ENCODE measurements around the gene TCHHL1. TPM values are rescaled to one million over a fixed set of nuclear protein-coding genes. Genes with fewer than 3 reads are reported as not detected.

Gene TCHHL1
- total and polyA plus RNA-seq, 9 of the 15 experiments (the other 6 are each of a cell fraction or from before 2014, with no cell fraction given): not detected

DNA sequence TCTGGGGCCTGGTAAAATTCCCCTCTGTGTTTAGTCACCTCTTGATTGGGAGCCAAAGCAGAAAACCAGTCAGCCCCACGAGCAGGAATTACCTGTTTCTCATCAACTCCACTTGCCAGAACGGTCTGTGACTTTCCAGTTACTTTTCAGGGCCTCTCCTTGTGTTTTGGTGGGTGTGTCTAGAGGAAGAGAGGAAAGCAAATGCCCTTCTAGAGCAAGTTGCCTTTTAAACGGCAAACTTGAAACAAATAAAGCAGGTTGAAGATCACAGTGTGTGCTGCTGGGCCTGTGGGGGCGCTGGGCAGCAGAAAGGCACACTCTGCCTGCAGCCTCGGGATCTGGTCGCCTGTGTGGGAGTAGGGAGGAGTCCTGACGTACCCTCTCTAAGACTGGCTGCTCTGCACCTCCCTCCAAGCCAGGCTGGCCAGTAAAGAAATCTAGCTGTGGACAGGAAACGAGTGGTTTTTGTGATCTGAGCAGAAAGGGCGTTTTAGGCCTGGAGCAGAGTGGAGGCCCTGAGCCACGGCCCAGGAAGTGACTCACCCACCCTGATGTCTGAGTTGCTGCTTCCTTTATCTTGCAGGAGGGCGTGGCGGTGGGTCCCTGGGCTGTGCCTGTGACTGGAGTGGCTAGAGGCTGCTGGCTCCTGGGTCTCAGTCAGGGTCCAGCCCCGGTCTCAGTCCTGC, 41.0 kb downstream of the TCHHL1 start (continued):
- TF ChIP-seq, protein P1, sequence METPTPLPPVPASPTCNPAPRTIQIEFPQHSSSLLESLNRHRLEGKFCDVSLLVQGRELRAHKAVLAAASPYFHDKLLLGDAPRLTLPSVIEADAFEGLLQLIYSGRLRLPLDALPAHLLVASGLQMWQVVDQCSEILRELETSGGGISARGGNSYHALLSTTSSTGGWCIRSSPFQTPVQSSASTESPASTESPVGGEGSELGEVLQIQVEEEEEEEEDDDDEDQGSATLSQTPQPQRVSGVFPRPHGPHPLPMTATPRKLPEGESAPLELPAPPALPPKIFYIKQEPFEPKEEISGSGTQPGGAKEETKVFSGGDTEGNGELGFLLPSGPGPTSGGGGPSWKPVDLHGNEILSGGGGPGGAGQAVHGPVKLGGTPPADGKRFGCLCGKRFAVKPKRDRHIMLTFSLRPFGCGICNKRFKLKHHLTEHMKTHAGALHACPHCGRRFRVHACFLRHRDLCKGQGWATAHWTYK (CRISPR knock-in tag; IDR thresholded peaks at IDR 0.05): 0 out of 2 replicates have a peak, but pooled peaks have one; percentile 66
- TF ChIP-seq ILK (tag; IDR thresholded peaks at IDR 0.05; ENCODE audit: borderline replicate concordance, low read depth) (no peak), ZNF408 (CRISPR knock-in tag; IDR thresholded peaks at IDR 0.05; ENCODE audit: low read depth) (no peak), HDAC6 (IDR thresholded peaks at IDR 0.05; ENCODE audit: low read depth, low read length) (no peak), ZNF24 (IDR thresholded peaks at IDR 0.05) (peak; percentile 23; the same call in 1 of the 2 replicates), SIRT6 (IDR thresholded peaks at IDR 0.05; ENCODE audit: low read depth, low read length) (no peak), RBM22 (IDR thresholded peaks at IDR 0.05; ENCODE audit: low read depth, low read length, poor library complexity, severe bottlenecking) (no peak), THRAP3 (IDR thresholded peaks at IDR 0.05; ENCODE audit: borderline replicate concordance) (no peak), HNRNPL (IDR thresholded peaks at IDR 0.05; ENCODE audit: low read depth, low read length) (no peak; the same call in 1 of the 2 replicates), FOXK2 (conservative IDR thresholded peaks at IDR 0.05 in 1 of 2, IDR thresholded peaks at IDR 0.05 in 1 of 2; ENCODE audit: low read depth in 2 of 2) (peak; percentile 7 to 59; a peak in 3 of 4 replicates), ETS2 (tag; IDR thresholded peaks at IDR 0.05; ENCODE audit: borderline replicate concordance, poor library complexity, severe bottlenecking) (no peak), ZKSCAN1 (IDR thresholded peaks at IDR 0.05; ENCODE audit: low read depth, low read length) (peak; percentile 64), ZFP36 (IDR thresholded peaks at IDR 0.05; ENCODE audit: low read depth, low read length, partially characterized antibody) (peak; percentile 45), ZNF764 (CRISPR knock-in tag; IDR thresholded peaks at IDR 0.05; ENCODE audit: low read depth) (no peak), FOXJ2 (tag; IDR thresholded peaks at IDR 0.05) (no peak; the same call in 1 of the 2 replicates), KAT7 (CRISPR knock-in tag; IDR thresholded peaks at IDR 0.05; ENCODE audit: borderline replicate concordance) (no peak), ZNF589 (CRISPR knock-in tag; IDR thresholded peaks at IDR 0.05; ENCODE audit: low read depth) (peak; percentile 63), ZSCAN32 (CRISPR knock-in tag; IDR thresholded peaks at IDR 0.05) (no peak)
- TF ChIP-seq, protein P2, sequence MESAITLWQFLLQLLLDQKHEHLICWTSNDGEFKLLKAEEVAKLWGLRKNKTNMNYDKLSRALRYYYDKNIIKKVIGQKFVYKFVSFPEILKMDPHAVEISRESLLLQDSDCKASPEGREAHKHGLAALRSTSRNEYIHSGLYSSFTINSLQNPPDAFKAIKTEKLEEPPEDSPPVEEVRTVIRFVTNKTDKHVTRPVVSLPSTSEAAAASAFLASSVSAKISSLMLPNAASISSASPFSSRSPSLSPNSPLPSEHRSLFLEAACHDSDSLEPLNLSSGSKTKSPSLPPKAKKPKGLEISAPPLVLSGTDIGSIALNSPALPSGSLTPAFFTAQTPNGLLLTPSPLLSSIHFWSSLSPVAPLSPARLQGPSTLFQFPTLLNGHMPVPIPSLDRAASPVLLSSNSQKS (CRISPR knock-in tag; IDR thresholded peaks at IDR 0.05): no peak
- TF ChIP-seq, protein P3, sequence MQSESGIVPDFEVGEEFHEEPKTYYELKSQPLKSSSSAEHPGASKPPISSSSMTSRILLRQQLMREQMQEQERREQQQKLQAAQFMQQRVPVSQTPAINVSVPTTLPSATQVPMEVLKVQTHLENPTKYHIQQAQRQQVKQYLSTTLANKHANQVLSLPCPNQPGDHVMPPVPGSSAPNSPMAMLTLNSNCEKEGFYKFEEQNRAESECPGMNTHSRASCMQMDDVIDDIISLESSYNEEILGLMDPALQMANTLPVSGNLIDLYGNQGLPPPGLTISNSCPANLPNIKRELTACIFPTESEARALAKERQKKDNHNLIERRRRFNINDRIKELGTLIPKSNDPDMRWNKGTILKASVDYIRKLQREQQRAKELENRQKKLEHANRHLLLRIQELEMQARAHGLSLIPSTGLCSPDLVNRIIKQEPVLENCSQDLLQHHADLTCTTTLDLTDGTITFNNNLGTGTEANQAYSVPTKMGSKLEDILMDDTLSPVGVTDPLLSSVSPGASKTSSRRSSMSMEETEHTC (IDR thresholded peaks at IDR 0.05): peak; percentile 16; the same call in 1 of the 2 replicates
- TF ChIP-seq, protein P4, sequence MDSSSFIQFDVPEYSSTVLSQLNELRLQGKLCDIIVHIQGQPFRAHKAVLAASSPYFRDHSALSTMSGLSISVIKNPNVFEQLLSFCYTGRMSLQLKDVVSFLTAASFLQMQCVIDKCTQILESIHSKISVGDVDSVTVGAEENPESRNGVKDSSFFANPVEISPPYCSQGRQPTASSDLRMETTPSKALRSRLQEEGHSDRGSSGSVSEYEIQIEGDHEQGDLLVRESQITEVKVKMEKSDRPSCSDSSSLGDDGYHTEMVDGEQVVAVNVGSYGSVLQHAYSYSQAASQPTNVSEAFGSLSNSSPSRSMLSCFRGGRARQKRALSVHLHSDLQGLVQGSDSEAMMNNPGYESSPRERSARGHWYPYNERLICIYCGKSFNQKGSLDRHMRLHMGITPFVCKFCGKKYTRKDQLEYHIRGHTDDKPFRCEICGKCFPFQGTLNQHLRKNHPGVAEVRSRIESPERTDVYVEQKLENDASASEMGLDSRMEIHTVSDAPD (CRISPR knock-in tag; IDR thresholded peaks at IDR 0.05): no peak
- TF ChIP-seq, protein P5, sequence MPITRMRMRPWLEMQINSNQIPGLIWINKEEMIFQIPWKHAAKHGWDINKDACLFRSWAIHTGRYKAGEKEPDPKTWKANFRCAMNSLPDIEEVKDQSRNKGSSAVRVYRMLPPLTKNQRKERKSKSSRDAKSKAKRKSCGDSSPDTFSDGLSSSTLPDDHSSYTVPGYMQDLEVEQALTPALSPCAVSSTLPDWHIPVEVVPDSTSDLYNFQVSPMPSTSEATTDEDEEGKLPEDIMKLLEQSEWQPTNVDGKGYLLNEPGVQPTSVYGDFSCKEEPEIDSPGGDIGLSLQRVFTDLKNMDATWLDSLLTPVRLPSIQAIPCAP (CRISPR knock-in tag; IDR thresholded peaks at IDR 0.05; ENCODE audit: borderline replicate concordance): no peak
